Fibroblast of the aortic adventitia (primary cell): ENCODE results near the gene SCN5A. TPM values are rescaled to one million over a fixed set of nuclear protein-coding genes. Genes with fewer than 3 reads are reported as not detected.

ENCODE experiments used
- DNase-seq: peaks from one replicate; pipeline ENCODE4 v3.0.0-alpha.2; 2010; ENCODE audit warnings: low read depth
- H3K4me3 ChIP-seq: 2 replicates; pipeline ENCODE4 v1.5.1; 2011; ENCODE audit warnings: low read depth, mild to moderate bottlenecking, control low read depth, low read length, moderate library complexity
- total RNA-seq: library from RNA; depleted of rRNA; stranded (reverse); fragments of >200 nt; gene quantifications from 2 replicates; pipeline ENCODE4 v1.2.3, GENCODE V29; 2012; ENCODE audit warnings: low replicate concordance
- TF ChIP-seq, protein P1 (sequence below): IDR thresholded peaks from 2 replicates; pipeline ENCODE4 v1.5.1; 2011; ENCODE audit warnings: mild to moderate bottlenecking, low read length, control low read depth, inconsistent platforms; ENCODE audit not compliant: insufficient read depth

SCN5A gene
- total RNA-seq, 1 donor = 0.99 TPM

- no peak overlapping the region for H3K4me3 ChIP-seq
- TF ChIP-seq, protein P1, sequence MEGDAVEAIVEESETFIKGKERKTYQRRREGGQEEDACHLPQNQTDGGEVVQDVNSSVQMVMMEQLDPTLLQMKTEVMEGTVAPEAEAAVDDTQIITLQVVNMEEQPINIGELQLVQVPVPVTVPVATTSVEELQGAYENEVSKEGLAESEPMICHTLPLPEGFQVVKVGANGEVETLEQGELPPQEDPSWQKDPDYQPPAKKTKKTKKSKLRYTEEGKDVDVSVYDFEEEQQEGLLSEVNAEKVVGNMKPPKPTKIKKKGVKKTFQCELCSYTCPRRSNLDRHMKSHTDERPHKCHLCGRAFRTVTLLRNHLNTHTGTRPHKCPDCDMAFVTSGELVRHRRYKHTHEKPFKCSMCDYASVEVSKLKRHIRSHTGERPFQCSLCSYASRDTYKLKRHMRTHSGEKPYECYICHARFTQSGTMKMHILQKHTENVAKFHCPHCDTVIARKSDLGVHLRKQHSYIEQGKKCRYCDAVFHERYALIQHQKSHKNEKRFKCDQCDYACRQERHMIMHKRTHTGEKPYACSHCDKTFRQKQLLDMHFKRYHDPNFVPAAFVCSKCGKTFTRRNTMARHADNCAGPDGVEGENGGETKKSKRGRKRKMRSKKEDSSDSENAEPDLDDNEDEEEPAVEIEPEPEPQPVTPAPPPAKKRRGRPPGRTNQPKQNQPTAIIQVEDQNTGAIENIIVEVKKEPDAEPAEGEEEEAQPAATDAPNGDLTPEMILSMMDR = no peak
- DNase-seq = no peak
Observed at GRCh38 chr3:38554127-38554827, 95.2 kb downstream of the SCN5A start.

DNA sequence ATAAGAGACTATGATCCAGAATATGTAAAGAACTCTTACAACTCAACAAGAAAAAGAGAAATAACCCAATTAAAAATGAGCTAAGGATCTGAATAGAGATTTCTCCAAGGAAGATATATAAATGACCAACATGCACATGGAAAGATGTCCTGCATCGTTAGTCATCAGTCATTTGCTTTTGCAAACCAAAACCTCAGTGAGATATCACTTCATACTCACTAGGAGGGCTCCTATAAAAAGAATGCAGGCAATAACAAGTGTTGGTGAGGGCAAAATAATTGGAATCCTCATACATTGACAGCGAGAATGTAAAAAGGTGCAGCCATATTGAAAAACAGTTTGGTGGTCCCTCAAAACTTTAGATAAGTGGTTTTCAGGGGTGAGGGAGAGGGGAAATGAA lies 96.4 kb downstream of the SCN5A start:
- TF ChIP-seq, protein P1 = no peak
- DNase-seq = no peak
- no peak overlapping the region for H3K4me3 ChIP-seq

- H3K4me3 ChIP-seq = no peak overlapping the region
- TF ChIP-seq, protein P1 = no peak
- DNase-seq = no peak
Observed at GRCh38 chr3:38552364-38552763, 97.1 kb downstream of the SCN5A start.

DNA sequence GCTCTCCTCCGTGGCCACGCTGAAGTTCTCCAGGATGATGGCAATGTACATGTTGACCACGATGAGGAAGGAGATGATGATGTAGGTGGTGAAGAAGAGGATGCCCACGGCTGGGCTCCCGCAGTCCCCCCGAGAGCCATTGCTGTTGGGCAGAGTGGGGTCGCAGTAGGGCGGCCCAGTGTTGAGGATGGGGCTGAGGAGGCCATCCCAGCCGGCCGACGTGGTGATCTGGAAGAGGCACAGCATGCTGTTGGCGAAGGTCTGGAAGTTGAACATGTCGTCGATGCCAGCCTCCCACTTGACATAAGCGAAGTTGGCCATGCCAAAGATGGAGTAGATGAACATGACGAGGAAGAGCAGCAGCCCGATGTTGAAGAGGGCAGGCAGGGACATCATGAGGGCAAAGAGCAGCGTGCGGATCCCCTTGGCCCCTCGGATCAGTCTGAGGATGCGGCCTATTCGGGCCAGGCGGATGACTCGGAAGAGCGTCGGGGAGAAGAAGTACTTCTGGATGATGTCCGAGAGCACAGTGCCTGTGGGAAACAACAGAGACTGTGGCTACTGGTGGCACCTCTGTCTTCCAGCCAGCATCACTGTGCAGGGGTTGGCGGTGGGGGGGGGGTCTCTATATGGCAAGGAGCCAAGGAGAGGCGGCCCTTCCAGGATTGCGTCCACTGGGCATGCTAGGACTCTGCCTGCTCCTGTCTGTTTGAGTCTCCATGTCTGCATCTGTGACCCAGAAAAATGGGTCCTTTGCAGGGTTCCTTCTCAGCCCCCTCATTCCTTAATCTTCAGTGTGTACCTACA lies 98.3 kb downstream of the SCN5A start:
- DNase-seq = no peak
- H3K4me3 ChIP-seq = no peak overlapping the region
- TF ChIP-seq, protein P1 = no peak

DNA sequence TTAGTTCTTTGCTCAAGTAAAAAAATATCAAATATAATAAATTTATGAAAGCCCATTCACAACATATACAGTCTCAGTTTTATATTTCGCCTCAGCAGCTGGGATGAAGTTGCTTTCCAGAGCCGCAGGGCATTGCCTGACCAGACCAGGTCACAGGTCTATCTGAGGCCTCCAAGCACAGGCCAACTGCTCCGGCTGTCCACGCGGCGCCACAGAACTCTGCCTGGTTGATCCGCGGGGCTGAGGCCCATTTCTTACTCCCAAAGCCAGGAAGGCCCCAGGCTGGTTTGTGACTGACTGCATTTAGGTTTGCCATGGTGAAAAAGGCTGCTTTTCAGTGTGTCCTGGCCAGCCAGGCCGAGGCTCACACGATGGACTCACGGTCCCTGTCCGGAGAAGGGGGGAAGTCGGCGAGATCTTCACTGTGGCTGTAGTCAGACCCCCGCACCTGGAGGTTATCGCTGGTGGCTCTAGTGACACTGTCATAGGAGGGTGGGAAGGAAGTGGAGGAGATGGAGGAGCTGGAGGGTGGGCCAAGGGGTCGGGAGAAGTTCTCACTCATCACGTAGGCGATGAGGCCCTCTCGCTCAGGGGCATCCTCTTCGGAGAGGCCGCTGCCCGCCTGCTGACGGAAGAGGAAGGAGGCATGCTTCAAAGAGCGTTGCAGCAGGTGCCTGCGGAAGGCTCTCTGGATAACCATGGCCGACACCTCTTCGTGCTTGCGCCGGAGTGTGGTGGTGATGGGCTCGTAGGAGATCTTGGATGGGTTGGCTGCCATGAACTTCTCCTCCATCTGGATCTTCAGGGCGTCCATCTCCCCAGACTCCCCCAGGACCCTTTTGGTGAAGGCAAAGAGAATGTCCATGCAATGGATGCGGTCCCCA lies 99.3 kb downstream of the SCN5A start:
- no peak for DNase-seq
- H3K4me3 ChIP-seq = no peak overlapping the region
- TF ChIP-seq, protein P1 = no peak

DNA sequence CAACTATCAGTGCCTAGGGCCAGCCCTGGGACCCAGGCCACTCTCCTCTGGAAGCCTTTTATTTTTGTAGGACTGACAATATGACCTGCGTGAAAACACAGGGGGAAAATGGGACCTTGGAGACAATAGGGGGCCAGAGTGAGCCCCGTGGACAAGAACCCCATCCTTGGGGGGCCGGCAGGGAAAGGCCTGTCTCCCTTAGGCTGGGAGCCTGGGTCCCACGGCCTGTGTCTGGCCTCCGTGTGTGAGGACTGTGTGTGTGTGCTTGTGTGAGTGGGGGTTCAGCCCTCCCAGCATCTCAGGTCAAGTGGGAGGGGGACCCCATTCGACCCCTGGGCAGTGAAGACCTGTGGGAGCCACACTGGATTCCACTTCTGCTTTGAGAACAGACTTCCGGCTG lies 100.0 kb downstream of the SCN5A start:
- no peak for DNase-seq
- TF ChIP-seq, protein P1 = no peak
- H3K4me3 ChIP-seq = no peak overlapping the region
